K562 (cell line): ENCODE measurements around the gene AUNIP. TPM values are rescaled to one million over a fixed set of nuclear protein-coding genes. Genes with fewer than 3 reads are reported as not detected.
A peak's percentile ranks its signal among the peaks of the same experiment; 100 is the strongest.

Experiments used
- CREM ChIP-seq: IDR thresholded peaks from 2 replicates; pipeline ENCODE4 v1.6.1; 2014; ENCODE audit warnings: antibody characterized with exemption, low read depth
- DDX20 ChIP-seq: fragments of 450-650 bp; IDR thresholded peaks from 2 replicates; pipeline ENCODE4 v1.6.1; 2016; ENCODE audit warnings: missing genetic modification characterization, low read depth, mild to moderate bottlenecking, missing compliant biosample characterization, moderate library complexity
- EGR1 ChIP-seq: fragments of 450-650 bp; conservative IDR thresholded peaks from 2 replicates; pipeline ENCODE4 v1.6.1; 2017; ENCODE audit warnings: mild to moderate bottlenecking
- FOXK1 ChIP-seq: sonication (generic); formaldehyde crosslinking; IDR thresholded peaks from 2 replicates; pipeline ENCODE4 v1.8.0; 2022; ENCODE audit warnings: missing genetic modification reagents, mild to moderate bottlenecking, borderline replicate concordance
- HDGF ChIP-seq: fragments of 450-650 bp; IDR thresholded peaks from 2 replicates; pipeline ENCODE4 v1.6.1; 2016
- HMGN3 ChIP-seq: IDR thresholded peaks from 2 replicates; pipeline ENCODE4 v1.6.1; 2011; ENCODE audit warnings: borderline replicate concordance, low read depth, mild to moderate bottlenecking, mixed read lengths, low read length; ENCODE audit not compliant: insufficient read length; ENCODE audit errors: extremely low read depth
- MEIS2 ChIP-seq: fragments of 450-650 bp; IDR thresholded peaks from 2 replicates; pipeline ENCODE4 v1.6.1; 2014; ENCODE audit warnings: mild to moderate bottlenecking; ENCODE audit not compliant: partially characterized antibody
- NBN ChIP-seq: fragments of 450-650 bp; IDR thresholded peaks from 2 replicates; pipeline ENCODE4 v1.6.1; 2016; ENCODE audit warnings: low read depth, mild to moderate bottlenecking
- NCOR1 ChIP-seq: fragments of 450-650 bp; IDR thresholded peaks from 2 replicates; pipeline ENCODE4 v1.6.1; 2016; ENCODE audit warnings: mild to moderate bottlenecking, moderate library complexity
- NFRKB ChIP-seq: fragments of 450-650 bp; IDR thresholded peaks from 2 replicates; pipeline ENCODE4 v1.6.1; 2016; ENCODE audit warnings: low read depth
- NR2F6 ChIP-seq: fragments of 450-650 bp; formaldehyde crosslinking; IDR thresholded peaks from 2 replicates; pipeline ENCODE4 v1.4.0; 2020; ENCODE audit warnings: mild to moderate bottlenecking
- PYGO2 ChIP-seq: fragments of 450-650 bp; IDR thresholded peaks from 2 replicates; pipeline ENCODE4 v1.6.1; 2016; ENCODE audit warnings: mild to moderate bottlenecking, missing genetic modification characterization, moderate library complexity, missing compliant biosample characterization
- SUPT5H ChIP-seq: fragments of 450-650 bp; IDR thresholded peaks from 2 replicates; pipeline ENCODE4 v1.6.1; 2016
- ZNF668 ChIP-seq: fragments of 250-450 bp; sonication (Bioruptor Pico); IDR thresholded peaks from 2 replicates; pipeline ENCODE4 v1.8.0; 2022; ENCODE audit warnings: mild to moderate bottlenecking, inconsistent platforms
- polyA plus RNA-seq, 8 experiments: library from polyadenylated mRNA; depleted of rRNA in 4 of 8; stranded (reverse) in 5 of 8; unstranded in 3 of 8; fragments of >200 nt; fragmentation: Nextera tagmentation in 2 of 8; fragmentation: Illumina TruSeq in 1 of 8; extraction: Ambion mirVana in 2 of 8; extraction: Trizol in 1 of 8; gene quantifications; 2 replicates each; pipeline versions ENCODE4 v1.2.1 to v1.2.3, GENCODE V29; 2011 to 2014; ENCODE audit warnings: inconsistent platforms in 1 of 8, missing spikeins in 1 of 8
- total RNA-seq, 7 experiments: library from RNA; depleted of rRNA in 6 of 7; stranded (reverse); fragments of >200 nt in 6 of 7; fragmentation: Illumina TruSeq in 2 of 7; extraction: Trizol in 2 of 7; gene quantifications; 2 replicates each; pipeline versions ENCODE4 v1.2.1 to v1.2.3, GENCODE V29; 2011 to 2021; ENCODE audit warnings: low replicate concordance in 1 of 7
- TF ChIP-seq, protein P1 (sequence below): sonication (generic); formaldehyde crosslinking; IDR thresholded peaks from 2 replicates; pipeline ENCODE4 v1.4.0; 2020; ENCODE audit warnings: mild to moderate bottlenecking, missing genetic modification reagents
- TF ChIP-seq, protein P2 (sequence below): fragments of 450-650 bp; formaldehyde crosslinking; IDR thresholded peaks from 2 replicates; pipeline ENCODE4 v1.4.0; 2022; ENCODE audit warnings: missing genetic modification characterization
- TF ChIP-seq, protein P3 (sequence below): fragments of 450-650 bp; IDR thresholded peaks from 2 replicates; pipeline ENCODE4 v1.6.1; 2017; ENCODE audit warnings: mild to moderate bottlenecking, moderate library complexity
- TF ChIP-seq, protein P4 (sequence below): fragments of 450-650 bp; conservative IDR thresholded peaks from 2 replicates; pipeline ENCODE4 v1.6.1; 2016; ENCODE audit warnings: missing genetic modification characterization, low read depth, mild to moderate bottlenecking, missing compliant biosample characterization, moderate library complexity
- TF ChIP-seq, protein P5 (sequence below): sonication (generic); formaldehyde crosslinking; IDR thresholded peaks from 2 replicates; pipeline ENCODE4 v1.8.0; 2022; ENCODE audit warnings: missing genetic modification reagents, mild to moderate bottlenecking, borderline replicate concordance

AUNIP gene
- total and polyA plus RNA-seq, 9 of the 15 experiments (the other 6 are each of a cell fraction or from before 2014, with no cell fraction given): 12.1 to 53.8 (median 47.1) TPM

DNA sequence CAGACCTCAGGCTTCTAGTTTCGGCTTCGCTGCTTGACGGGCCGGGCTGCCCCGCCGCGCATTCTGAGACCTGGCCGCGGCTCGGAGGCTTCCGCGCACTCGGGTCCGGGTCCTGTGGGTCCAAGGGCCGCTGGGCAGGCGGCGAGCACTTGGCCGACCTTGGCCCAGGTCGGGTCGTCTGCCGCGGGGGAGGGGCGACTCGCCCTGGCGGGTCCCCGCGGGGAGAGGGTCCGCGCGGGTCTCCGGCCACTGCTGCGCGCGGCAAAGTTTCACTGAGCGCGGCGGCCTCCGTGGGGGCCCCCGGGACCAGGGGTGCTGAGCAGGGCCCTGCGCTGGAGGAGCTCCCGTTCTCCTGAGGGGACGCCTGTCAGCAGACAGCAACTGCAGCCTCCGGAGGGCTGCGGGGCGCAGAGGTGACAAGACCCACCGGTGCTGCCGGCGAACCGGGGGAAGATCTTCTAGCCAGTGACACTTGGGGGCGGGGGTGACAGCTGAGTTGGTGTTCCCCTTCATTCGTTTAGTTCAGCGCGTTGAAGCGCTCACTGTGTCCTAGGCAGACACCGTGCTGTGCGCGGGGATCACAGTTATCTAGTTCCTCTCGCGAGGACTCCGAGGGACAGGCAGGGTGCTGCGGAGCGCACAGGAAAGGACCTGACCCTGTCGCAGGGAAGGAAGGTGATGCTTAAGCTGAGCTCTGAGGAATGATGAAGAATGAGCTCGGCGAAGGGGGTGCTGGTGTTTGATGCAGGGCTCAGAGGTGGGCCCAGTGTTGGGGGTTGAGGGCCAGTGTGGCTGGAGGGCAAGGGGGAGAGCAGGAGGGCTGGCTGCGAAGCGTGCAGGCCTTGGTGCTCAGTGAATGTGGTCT, 38.8 kb downstream of the AUNIP start (continued):
- TF ChIP-seq, protein P1, sequence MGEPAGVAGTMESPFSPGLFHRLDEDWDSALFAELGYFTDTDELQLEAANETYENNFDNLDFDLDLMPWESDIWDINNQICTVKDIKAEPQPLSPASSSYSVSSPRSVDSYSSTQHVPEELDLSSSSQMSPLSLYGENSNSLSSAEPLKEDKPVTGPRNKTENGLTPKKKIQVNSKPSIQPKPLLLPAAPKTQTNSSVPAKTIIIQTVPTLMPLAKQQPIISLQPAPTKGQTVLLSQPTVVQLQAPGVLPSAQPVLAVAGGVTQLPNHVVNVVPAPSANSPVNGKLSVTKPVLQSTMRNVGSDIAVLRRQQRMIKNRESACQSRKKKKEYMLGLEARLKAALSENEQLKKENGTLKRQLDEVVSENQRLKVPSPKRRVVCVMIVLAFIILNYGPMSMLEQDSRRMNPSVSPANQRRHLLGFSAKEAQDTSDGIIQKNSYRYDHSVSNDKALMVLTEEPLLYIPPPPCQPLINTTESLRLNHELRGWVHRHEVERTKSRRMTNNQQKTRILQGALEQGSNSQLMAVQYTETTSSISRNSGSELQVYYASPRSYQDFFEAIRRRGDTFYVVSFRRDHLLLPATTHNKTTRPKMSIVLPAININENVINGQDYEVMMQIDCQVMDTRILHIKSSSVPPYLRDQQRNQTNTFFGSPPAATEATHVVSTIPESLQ (CRISPR knock-in tag): no peak; the same call in 1 of the 2 replicates
- TF ChIP-seq PYGO2 (no peak), FOXK1 (CRISPR knock-in tag) (0 out of 2 replicates have a peak, but pooled peaks have one; percentile 15), NCOR1 (no peak), SUPT5H (peak; percentile 71; the same call in 1 of the 2 replicates), DDX20 (tag) (no peak), MEIS2 (peak; percentile 17), NFRKB (peak; percentile 14; the same call in 1 of the 2 replicates), HMGN3 (peak; percentile 34), CREM (peak; percentile 20; the same call in 1 of the 2 replicates), HDGF (peak; percentile 98), NR2F6 (no peak), EGR1 (0 out of 2 replicates have a peak, but pooled peaks have one; percentile 3), ZNF668 (no peak), NBN (0 out of 2 replicates have a peak, but pooled peaks have one; percentile 20)
- TF ChIP-seq, protein P2, sequence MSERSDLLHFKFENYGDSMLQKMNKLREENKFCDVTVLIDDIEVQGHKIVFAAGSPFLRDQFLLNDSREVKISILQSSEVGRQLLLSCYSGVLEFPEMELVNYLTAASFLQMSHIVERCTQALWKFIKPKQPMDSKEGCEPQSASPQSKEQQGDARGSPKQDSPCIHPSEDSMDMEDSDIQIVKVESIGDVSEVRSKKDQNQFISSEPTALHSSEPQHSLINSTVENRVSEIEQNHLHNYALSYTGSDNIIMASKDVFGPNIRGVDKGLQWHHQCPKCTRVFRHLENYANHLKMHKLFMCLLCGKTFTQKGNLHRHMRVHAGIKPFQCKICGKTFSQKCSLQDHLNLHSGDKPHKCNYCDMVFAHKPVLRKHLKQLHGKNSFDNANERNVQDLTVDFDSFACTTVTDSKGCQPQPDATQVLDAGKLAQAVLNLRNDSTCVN (CRISPR knock-in tag): peak; percentile 82
- TF ChIP-seq, protein P3, sequence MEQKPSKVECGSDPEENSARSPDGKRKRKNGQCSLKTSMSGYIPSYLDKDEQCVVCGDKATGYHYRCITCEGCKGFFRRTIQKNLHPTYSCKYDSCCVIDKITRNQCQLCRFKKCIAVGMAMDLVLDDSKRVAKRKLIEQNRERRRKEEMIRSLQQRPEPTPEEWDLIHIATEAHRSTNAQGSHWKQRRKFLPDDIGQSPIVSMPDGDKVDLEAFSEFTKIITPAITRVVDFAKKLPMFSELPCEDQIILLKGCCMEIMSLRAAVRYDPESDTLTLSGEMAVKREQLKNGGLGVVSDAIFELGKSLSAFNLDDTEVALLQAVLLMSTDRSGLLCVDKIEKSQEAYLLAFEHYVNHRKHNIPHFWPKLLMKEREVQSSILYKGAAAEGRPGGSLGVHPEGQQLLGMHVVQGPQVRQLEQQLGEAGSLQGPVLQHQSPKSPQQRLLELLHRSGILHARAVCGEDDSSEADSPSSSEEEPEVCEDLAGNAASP: no peak
- TF ChIP-seq, protein P4, sequence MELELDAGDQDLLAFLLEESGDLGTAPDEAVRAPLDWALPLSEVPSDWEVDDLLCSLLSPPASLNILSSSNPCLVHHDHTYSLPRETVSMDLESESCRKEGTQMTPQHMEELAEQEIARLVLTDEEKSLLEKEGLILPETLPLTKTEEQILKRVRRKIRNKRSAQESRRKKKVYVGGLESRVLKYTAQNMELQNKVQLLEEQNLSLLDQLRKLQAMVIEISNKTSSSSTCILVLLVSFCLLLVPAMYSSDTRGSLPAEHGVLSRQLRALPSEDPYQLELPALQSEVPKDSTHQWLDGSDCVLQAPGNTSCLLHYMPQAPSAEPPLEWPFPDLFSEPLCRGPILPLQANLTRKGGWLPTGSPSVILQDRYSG (tag): 0 out of 2 replicates have a peak, but pooled peaks have one; percentile 41
- TF ChIP-seq, protein P5, sequence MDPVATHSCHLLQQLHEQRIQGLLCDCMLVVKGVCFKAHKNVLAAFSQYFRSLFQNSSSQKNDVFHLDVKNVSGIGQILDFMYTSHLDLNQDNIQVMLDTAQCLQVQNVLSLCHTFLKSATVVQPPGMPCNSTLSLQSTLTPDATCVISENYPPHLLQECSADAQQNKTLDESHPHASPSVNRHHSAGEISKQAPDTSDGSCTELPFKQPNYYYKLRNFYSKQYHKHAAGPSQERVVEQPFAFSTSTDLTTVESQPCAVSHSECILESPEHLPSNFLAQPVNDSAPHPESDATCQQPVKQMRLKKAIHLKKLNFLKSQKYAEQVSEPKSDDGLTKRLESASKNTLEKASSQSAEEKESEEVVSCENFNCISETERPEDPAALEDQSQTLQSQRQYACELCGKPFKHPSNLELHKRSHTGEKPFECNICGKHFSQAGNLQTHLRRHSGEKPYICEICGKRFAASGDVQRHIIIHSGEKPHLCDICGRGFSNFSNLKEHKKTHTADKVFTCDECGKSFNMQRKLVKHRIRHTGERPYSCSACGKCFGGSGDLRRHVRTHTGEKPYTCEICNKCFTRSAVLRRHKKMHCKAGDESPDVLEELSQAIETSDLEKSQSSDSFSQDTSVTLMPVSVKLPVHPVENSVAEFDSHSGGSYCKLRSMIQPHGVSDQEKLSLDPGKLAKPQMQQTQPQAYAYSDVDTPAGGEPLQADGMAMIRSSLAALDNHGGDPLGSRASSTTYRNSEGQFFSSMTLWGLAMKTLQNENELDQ (CRISPR knock-in tag): peak; percentile 84; the same call in 1 of the 2 replicates
